SHP77 treated with DMSO at 0.1 percent for 48 hours (cell line): Measurements from ENCODE around the gene CSTPP1.
"Not testable (repeated sequence)": the region's sequence is repeated elsewhere in the genome, so short reads cannot be mapped to it uniquely, and the experiment has no call there.

Source experiments
- DNase-seq: peaks from one replicate; lab custom pipeline; 2025; lab: John Stamatoyannopoulos, UW

Gene CSTPP1

DNA sequence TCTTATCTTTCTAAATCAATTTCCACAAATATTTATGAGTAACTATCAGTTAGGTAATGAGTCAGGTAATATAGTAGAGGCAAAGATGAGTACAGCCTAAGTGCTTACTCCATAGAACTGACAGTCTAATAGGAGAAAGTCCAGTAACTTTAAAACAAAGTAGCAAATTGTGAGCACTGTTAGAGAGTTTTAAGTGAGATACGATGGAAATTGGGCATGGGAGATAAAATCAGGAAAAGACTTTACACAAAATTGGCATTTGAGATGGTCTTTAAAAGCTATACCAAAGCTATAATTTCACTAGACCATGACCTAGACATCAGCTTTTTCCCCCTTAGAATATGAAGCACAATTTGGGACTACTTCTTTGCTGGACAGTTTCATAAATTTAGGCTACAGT, 113.7 kb downstream of the CSTPP1 start:
- no peak for DNase-seq

DNA sequence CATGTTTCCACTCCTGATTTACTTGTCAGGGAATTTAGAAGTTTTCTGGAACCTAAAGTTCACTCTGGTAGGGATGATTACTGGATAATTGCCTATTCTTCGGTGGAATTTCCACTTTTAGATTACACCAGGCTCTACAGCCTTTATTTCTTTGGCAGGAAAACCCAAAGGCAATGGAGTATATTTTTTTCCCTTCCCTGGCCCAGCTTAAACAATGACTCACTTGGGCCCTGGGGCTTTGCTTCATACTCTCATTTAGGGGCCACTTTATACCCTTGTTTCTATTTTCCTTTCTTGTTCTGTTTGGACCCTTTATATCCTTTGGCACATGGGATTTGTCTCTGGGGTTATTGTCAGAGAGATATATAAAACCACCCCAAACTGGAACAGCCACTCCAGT, 114.7 kb downstream of the CSTPP1 start:
- no peak for DNase-seq

DNA sequence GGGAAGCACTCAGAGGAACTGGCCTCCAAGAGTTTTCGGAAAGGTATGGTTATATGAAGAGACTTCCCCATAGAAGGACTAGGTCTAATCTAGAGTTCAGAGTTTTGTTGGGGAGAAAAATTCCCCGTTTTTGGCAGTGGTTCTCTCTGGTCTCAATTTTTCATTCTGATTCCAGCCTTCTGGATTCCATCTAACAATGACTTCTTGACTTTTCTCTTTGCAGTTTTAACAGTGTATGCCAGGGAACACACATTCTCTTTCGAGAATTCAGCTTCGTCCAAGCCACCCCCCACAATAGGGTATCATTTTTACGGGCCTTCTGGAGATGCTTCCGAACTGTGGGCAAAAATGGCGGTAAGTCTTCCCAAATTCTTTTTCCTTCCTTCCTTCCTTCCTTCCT, 115.6 kb downstream of the CSTPP1 start:
- DNase-seq, result no peak

DNA sequence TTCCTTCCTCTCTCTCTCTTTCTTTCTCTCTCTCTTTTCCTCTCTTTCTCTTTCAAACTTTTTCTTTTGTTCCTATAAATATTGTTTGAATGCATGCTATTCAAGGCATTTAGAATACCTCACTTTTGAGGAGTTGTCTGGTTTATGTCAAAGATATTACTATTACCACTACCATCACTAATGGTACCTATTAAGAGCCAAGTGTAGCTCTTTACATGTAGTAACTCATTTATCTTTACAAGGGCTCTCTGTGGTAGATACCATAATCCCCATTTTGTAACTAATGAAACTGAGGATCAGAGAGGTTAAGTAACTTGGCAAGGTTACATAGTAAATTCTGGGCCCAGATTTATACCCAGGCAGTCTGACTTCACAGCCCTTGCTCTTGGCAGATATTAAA, 116.0 kb downstream of the CSTPP1 start:
- no peak for DNase-seq

DNA sequence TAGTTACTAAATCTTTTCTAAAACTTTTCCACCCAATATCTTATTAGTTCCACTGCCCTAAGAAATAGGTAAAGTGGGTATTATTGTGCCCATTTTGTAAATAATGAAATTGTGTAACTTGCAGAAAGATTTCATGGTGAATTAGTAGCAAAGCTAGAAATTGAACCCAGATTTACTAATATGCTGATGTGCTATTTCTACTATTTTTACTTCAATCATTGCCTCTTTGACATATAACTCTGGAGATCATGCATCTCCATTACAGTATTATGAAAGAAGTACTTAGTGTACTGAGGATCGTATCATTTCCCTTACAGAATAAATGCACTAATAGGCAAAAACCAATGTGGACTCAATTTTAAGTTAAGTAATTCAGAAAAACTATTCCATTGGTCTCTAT, 119.0 kb downstream of the CSTPP1 start:
- no peak for DNase-seq

DNA sequence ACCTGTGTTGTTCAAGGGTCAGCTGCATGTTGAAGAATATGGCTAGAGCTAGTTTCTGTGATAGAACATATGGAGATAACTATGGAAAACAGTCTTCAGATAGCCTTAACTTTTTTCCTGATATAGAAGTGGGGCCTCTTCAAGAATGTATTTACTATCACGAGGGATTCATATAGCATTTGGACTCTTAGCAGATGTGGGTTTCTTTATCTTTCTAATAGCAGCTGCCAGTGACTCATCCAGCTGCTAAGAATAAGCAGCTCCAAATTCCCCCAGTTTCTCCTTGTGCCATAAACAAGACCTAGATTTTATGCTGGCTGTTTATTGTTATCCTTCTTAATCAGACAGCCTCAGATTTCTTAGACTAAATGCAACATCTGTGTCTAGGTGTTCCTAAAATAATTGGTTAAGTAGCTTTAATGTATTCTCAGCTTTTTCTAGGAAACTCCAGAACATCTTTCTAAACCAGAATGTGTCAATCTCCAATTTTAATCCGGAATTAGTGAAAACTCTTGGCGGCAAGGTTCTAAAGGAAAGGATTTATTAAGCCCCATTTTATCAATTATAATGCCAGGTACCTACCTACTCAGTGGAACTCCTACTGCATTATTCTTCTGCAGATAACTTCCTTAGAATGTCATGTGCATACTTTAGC, 119.8 kb downstream of the CSTPP1 start:
- DNase-seq, result no peak

DNA sequence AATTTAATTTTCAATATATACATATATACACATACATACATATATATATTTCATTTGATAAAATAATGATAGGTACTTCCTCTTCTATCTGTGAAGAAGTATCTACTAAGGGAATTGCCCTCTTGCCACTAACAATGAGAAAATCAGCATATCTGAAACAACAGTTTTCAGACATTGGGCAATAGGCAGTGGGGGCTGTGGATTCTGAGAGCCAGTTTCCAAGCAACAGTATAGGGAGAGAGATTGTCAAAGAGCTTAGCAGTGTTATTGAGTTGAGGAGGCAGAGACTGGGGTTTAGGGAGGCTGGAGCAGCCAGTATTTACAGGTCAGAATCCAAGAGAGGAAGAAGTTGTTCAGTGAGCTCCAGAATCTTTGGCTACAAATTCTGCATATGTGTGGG, 120.8 kb downstream of the CSTPP1 start:
- DNase-seq, result no peak

DNA sequence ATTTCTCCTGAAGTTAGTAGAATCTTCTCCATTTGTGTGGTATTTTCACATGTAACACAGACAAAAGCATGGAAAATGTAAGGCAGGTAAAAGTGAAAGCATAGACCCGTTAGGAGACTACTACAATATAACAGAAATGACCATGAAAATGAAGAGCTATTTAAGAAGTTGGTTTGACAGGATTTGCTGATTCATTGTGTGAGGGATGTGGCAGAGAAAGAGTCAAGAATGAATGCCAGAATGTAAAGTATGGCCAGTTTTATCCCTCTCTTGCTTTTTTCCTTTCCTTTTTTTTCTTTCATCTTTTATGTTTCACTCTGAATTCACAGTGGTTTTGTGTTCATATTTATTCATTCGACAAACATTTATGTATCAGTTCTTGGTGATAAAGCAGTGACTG, 124.2 kb downstream of the CSTPP1 start:
- DNase-seq, result no peak

DNA sequence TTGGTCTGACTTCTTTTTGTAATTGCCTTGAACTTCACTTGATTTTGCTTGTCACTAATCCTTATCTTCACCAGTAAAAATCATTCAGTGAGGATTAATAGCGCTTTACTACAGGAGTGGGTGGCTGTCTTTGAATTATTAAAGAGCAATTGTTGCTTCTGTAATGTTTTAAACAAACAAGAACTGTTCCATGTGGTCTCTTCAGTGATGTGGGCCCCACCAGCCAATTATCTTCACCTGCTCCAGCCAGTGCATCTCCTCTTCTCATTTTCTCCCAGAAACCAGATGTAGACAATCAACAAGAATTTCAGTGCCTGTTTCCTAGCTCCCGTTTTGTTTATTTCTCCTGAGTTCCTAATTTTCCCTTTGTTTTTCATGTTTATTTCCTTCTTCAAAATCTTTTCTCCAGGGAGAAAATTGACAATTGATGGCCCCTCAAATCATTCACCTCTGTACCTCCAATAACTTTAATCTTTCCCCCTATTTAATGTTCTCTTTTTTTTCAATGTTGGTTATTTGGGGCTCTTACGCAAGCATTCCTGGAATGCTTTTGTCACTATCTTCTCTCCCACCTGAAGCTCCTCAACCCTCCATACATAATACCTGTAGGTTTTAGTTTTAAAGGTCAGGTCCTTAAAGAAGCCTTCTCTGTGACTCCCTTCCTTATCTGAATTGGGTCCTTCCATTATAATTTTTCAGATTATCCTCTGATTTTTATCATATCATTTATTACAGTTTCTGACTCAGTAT, 125.0 kb downstream of the CSTPP1 start:
- no peak for DNase-seq

DNA sequence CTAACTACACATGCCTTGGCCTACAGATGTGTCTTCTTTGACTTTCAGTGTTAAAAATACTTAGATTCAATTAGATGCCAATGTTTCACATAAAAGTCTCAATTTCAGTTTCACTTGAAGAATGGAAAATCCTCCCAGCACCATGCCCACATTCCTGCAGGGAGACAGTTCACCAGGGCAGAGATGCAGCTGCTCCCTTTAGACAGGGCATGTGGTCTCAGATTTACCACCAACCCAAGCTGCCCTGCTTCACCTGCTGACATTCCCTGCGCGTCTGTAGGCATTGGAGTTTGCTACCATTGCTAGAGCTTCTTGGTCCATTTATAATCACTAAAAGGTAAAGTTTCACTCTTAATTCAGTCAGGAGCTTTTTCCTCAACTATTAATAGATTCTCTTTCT, 126.2 kb downstream of the CSTPP1 start:
- DNase-seq, result no peak

DNA sequence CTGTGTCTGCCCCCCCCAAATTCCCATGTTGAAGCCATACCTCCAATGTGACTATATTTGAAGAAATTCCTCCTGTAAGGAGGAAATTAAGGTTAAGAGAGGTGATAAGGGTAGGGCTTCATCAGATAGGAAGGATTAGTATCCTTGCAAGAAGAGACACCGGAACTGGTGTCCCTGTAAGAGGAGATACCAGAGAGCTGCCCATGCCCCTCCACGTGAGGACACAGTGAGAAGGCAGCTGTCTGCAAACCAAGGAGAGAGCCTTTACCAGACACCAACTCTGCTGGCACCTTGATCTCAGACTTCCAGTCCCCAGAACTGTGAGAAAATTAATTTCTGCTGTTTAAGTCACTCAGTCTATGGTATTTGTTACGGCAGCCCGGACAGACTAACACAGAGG, 130.8 kb downstream of the CSTPP1 start:
- DNase-seq, result no peak

DNA sequence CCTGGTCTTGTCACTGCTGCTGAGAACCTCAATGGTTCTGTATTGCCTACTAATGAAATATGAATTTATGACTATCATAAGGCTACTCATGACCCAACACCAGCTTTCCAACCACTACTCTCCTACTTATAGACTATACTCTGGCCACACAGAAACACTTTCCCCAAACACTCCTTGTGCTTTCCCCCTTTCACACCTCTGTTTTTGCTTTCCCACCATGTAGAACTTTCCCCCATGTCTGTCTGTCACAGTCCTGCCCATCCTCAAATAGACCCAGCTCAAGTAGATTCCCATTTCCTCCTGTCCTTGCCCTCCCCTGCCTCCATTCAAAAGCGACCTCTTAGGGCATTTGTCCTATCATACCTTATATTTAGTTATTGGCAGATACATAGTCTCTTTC, 134.2 kb downstream of the CSTPP1 start:
- DNase-seq, result no peak

DNA sequence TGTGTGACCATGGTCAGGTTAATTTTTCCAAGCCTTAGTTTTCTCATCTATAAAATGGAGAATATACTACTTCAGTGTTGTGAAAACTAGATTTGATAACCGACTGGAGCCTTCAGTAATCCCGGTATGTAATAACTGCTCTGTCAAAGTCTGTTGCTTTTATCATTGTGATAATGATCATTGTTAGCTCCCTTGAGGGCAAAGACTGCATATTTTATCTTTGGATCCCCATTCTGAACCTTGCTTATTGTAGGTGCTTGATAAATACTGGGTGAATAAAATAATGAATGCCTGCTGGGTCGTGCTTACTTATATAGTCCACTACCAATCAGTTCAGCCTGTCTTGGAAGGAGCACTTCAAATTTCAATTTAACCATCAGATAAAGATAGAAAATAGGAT, 134.8 kb downstream of the CSTPP1 start:
- DNase-seq, result no peak

DNA sequence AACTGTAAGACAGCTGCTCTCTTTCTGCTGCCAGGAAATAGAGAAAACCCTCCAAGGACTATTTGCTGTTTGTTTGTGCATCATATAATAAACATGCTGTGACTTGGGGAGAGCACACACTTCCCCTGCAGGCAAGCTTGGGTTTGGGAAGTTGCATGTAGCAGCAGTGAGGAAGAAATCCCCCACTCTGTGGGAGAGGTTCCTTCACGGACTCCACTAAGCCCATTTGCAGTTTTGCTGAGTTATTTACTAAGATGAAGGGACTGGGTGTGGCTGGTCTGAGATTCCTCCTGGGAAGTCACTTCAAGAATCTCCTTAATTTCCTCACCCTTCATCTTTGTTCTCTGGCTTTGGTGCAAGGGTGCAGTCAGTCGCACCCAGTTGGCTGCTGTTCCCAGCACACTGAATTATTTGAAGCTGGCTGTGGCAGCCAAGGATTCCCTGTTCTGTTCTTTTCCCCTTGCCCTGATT, 135.3 kb downstream of the CSTPP1 start:
- DNase-seq, result no peak

DNA sequence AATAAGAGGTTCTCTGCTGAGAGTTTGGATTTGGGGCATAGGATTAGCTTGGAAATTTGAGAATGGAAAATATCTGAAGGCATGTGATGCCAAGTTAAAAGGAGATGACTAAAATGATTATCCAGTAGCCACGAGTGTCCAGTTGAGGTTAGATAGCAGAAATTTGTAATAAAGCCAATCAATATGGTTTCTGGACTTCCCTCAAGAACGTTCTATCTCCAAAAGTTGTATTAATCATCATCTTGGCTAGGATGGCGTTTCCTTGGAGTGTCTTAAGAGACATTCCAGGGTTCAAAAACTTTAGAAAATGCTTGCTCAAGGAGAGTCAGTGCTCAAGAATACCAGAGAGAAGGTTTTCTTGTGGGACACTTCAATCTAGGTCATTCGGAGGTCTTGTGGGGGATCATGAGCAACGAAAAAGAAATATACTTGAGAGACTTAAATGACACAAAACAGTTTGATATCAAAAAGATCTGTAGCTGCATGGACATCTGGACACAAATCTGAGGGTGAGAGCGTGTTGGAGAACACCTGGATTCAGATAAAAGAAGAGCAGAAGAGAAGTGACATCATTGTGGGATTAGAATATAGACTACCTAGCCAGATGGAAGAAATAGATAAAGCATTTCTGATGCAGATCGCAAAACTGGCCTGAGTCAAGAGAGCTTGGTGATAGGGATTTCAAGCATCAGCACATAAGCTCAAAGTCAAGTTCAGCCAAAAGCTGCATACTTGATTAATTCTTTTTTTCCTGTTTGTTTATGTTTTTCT, 142.4 kb downstream of the CSTPP1 start:
- no peak for DNase-seq

DNA sequence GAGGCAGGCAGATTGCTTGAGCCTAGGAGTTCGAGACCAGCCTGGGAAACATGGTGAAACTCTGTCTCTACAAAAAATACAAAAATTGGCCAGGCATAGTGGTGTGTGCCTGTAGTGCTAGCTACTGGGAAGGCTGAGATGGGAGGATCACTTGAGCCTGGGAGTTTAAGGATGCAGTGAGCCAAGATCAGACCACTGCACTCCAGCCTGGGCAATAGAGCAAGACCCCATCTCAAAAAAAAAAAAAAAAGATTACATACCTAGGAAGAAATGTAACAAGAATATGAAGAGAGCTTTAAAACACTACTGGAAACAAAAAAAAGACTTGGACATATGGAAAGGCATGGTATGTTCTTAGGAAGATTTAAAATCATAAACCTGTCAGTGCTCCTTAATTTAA, 144.2 kb downstream of the CSTPP1 start:
- not testable (repeated sequence) for DNase-seq

DNA sequence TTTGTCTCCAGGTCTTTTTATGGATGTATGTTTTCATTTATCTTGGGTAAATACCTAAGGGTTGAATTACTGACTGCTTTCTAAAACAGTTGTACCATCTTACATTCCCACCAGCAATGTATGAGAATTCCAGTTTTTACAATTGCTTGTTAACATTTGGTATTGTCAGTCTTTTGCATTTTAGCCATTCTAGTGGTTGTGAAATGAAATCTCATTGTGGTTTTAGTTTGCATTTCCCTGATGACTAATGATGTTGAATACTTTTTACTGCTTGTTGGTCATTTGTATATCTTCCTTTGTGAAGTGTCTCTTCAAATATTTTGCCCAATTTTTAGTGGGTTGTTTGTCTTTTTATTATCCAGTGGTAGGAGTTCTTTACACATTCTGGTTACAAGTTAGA, 147.4 kb downstream of the CSTPP1 start:
- DNase-seq, result no peak

DNA sequence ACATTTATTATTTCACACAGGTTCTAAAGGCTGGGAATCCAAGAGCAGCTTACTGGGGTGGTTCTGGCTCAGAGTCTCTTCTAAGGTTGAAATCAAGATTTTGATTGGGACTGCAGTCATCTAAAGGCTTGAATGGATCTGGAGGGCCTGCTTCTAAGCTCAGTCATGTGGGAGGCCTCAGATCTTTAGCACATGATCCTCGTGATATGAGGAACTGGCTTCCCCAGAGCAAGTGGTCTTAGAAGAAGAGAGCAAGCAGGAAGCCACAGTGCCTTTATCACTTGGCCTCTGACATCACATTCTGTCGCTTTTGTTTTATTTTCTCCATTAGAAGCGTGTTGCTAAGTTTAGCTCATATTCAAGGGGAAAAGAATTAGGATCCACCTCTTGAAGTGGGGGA, 151.2 kb downstream of the CSTPP1 start:
- no peak for DNase-seq

DNA sequence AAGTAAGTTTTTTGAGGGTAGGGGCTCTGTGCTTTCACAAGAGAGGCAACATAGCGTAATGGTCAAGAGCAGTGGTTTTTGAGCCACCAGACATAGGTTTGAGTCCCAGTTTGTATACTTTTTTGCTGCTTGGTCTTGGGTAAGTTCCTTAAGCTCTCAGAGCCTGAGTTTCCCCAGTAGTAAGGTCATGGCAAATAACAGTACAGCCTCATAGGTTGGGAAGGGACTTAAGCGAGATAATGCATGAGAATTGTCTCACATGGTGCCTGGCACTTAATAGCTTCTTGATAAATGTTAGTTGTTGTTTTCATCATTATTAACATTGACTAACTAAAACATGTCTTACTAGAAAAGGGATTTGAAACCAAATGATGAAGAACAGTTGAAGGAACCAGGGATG, 157.0 kb downstream of the CSTPP1 start:
- DNase-seq, result no peak

DNA sequence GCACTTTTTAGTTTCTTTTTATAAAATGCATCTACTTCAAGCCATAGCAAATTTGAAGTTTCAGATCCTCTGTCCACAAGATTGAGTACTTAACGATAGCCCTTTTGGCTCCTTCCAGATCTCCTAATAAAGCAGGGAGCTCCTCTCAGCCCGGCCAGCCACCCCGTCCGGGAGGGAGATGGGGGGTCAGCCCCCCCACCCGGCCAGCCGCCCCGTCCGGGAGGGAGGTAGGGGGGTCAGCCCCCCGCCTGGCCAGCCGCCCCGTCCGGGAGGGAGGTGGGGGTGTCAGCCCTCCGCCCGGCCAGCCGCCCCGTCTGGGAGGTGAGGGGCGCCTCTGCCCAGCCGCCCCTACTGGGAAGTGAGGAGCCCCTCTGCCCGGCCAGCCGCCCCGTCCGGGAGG, 160.3 kb downstream of the CSTPP1 start:
- not testable (repeated sequence) for DNase-seq

DNA sequence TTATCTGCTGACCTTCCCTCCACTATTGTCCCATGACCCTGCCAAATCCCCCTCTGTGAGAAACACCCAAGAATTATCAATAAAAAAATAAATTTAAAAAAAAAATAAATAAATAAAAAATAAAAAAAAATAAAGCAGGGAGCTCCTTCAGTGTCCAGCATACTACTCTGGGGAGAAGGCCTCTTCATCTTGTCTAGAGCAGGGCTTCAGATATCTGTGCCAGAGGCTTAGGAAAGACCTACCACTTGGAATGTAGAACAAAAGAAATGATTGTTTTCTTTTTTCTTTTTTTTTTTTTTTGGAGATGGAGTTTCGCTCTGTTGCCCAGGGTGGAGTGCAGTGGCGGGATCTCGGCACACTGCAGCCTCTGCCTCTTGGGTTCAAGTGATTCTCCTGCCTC, 161.7 kb downstream of the CSTPP1 start:
- not testable (repeated sequence) for DNase-seq

DNA sequence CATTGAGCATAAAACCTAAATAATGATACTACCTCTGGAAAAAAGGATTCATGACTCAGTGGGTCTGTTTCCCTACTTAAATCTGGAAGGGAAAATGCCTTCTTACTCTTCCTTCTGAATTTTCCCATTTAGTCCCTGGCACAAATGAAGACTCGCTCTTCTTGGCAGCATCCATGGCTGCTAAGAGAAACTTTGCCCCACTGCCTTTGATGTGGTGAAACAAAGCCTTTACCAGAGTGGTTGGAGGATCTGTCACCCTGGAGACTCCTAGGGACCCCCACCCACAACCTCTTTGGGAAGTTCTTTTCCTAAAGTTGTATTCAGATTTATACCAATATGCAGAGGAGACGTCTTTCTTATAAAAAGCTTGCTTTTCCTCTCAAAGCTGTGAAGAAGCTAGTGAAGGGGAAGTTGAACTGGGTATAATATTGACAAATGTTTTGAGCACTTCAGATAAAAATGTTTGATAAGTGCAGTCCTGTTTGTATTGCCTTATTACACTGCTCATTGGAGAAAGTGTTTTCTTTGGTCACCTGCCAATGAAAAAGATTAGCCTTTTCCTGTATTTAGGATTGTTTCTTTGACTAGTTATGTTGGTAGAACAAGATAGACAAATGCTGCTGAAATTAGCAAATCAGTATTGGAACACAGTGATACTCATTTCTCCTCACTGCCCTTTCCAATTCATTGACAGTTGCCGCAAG, 162.8 kb downstream of the CSTPP1 start:
- DNase-seq, result peak; percentile 7
